RPMI8226 (cell line): ENCODE results near the gene NOLC1.

Experiments used
- DNase-seq: peaks from one replicate; pipeline ENCODE4 v3.0.0-alpha.2; 2015

NOLC1 gene

GRCh38 chr10:102151774-102152544 lies at the start of gene NOLC1:
TSS of gene NOLC1 (plus strand) at chr10:102152389. CDS start at chr10:102152411, 22 bp downstream.
- DNase-seq = peak; percentile 95

- DNase-seq = no peak
Observed at GRCh38 chr10:102102421-102102820, 49.8 kb upstream of the NOLC1 start.

GRCh38 chr10:102106998-102107397 lies 45.2 kb upstream of the NOLC1 start:
- DNase-seq = no peak

- no peak for DNase-seq
Observed at GRCh38 chr10:102109166-102110116, 42.7 kb upstream of the NOLC1 start.

GRCh38 chr10:102111276-102111675 lies 40.9 kb upstream of the NOLC1 start:
- DNase-seq = no peak

- DNase-seq = no peak
Observed at GRCh38 chr10:102112210-102112817, 39.9 kb upstream of the NOLC1 start.

GRCh38 chr10:102113261-102113955 lies 38.8 kb upstream of the NOLC1 start:
- DNase-seq = no peak

GRCh38 chr10:102113956-102114857 lies 38.0 kb upstream of the NOLC1 start:
- no peak for DNase-seq

- DNase-seq = peak; percentile 91
Observed at GRCh38 chr10:102114861-102115618, 37.1 kb upstream of the NOLC1 start.

GRCh38 chr10:102115775-102116174 lies 36.4 kb upstream of the NOLC1 start:
- DNase-seq = no peak

GRCh38 chr10:102116656-102117055 lies 35.5 kb upstream of the NOLC1 start:
- no peak for DNase-seq

GRCh38 chr10:102117391-102118159 lies 34.6 kb upstream of the NOLC1 start:
- DNase-seq = peak; percentile 91

GRCh38 chr10:102118867-102119266 lies 33.3 kb upstream of the NOLC1 start:
- no peak for DNase-seq

GRCh38 chr10:102119417-102120141 lies 32.6 kb upstream of the NOLC1 start:
- peak; percentile 58 for DNase-seq

GRCh38 chr10:102120142-102120990 lies 31.8 kb upstream of the NOLC1 start, which contains the start of gene LDB1:
TSS of gene LDB1 (minus strand) at chr10:102120368. CDS start at chr10:102120110, 258 bp downstream.
- peak; percentile 77 for DNase-seq

- no peak for DNase-seq
Observed at GRCh38 chr10:102120991-102121738, 31.0 kb upstream of the NOLC1 start.

- no peak for DNase-seq
Observed at GRCh38 chr10:102121739-102122372, 30.3 kb upstream of the NOLC1 start.
